Endothelial cell of umbilical vein (primary cell): ENCODE measurements around the gene XXYLT1. TPM values are rescaled to one million over a fixed set of nuclear protein-coding genes. Genes with fewer than 3 reads are reported as not detected.

ENCODE experiments used
- BruUV-seq: library from RNA; stranded (reverse); fragments of 400-500 nt; replicated peaks from 2 replicates; lab custom pipeline; 2021; lab: Mats Ljungman, UMichigan
- CTCF ChIA-PET: fragments of 300-600, 350-600 bp; sonication (Branson Sonifier 250); formaldehyde crosslinking; loops from one replicate; lab custom pipeline; 2021; ENCODE audit warnings: antibody characterized with exemption, inconsistent platforms; lab: Charles Lee
- POLR2A ChIA-PET: fragments of 300-600, 350-600 bp; sonication (Branson Sonifier 250); formaldehyde crosslinking; loops from one replicate; lab custom pipeline; 2021; ENCODE audit warnings: antibody characterized with exemption, inconsistent platforms; lab: Charles Lee
- DNase-seq: peaks from one replicate; pipeline ENCODE4 v3.0.0-alpha.2; 2011; ENCODE audit warnings: low read depth, low spot score
- FAIRE-seq: peaks from 2 replicates; lab custom pipeline; 2011; peaks lifted over from hg19 to GRCh38; lab: Jason Lieb, UNC
- H2AFZ ChIP-seq: 2 replicates; pipeline ENCODE4 v1.6.0; 2012; ENCODE audit warnings: low read depth, low read length, control low read depth, inconsistent platforms
- H3K27ac ChIP-seq: 2 replicates; pipeline ENCODE4 v1.5.1; 2011; ENCODE audit warnings: low read depth, mild to moderate bottlenecking, control low read depth, low read length, moderate library complexity; ENCODE audit not compliant: insufficient read depth
- H3K27me3 ChIP-seq, 2 experiments: 2 replicates each; pipeline versions ENCODE4 v1.6.0 to v1.6.1; 2011; ENCODE audit warnings: low read length in 2 of 2, mixed read lengths in 1 of 2; ENCODE audit not compliant: control insufficient read depth in 2 of 2, insufficient read depth in 2 of 2
- H3K36me3 ChIP-seq, 2 experiments: 2 replicates in 1 of 2; 3 replicates in 1 of 2; pipeline ENCODE4 v1.5.1; 2011; ENCODE audit warnings: low read length in 2 of 2, mild to moderate bottlenecking in 1 of 2, moderate library complexity in 1 of 2; ENCODE audit not compliant: control insufficient read depth in 2 of 2, insufficient read depth in 2 of 2; ENCODE audit errors: extremely low read depth in 1 of 2
- H3K4me1 ChIP-seq: 3 replicates; pipeline ENCODE4 v1.5.1; 2011; ENCODE audit warnings: mild to moderate bottlenecking, low read length; ENCODE audit not compliant: control insufficient read depth, insufficient read depth; ENCODE audit errors: extremely low read depth
- H3K4me2 ChIP-seq: 2 replicates; pipeline ENCODE4 v1.6.1; 2011; ENCODE audit warnings: low read length, control low read depth, mixed read lengths; ENCODE audit not compliant: insufficient read depth
- H3K4me3 ChIP-seq, 3 experiments: fragments of 200-600 bp in 1 of 3; sonication (generic), shearing (Covaris generic) in 1 of 3; replicated peaks in 1 of 3; 2 replicates each; pipeline ENCODE4 v1.5.1; 2011 to 2016; ENCODE audit warnings: control low read depth in 3 of 3, low read length in 3 of 3, mild to moderate bottlenecking in 2 of 3, inconsistent platforms in 1 of 3, low read depth in 1 of 3, moderate library complexity in 1 of 3; ENCODE audit not compliant: insufficient read depth in 1 of 3
- H3K79me2 ChIP-seq: 2 replicates; pipeline ENCODE4 v1.6.0; 2012; ENCODE audit warnings: low read length, inconsistent platforms; ENCODE audit not compliant: control insufficient read depth, insufficient read depth
- H3K9ac ChIP-seq: replicated peaks from 2 replicates; pipeline ENCODE3; 2011; ENCODE audit warnings: low read length, control low read depth; ENCODE audit not compliant: insufficient read depth; ENCODE audit errors: extremely low read depth
- H3K9me1 ChIP-seq: replicated peaks from 3 replicates; pipeline ENCODE4 v1.6.0; 2011; ENCODE audit warnings: mild to moderate bottlenecking, low read length; ENCODE audit not compliant: control insufficient read depth, insufficient read depth; ENCODE audit errors: extremely low read depth
- H3K9me3 ChIP-seq: replicated peaks from 2 replicates; pipeline ENCODE4 v1.5.1; 2012; ENCODE audit warnings: low read length, inconsistent platforms; ENCODE audit not compliant: control insufficient read depth, insufficient read depth
- H4K20me1 ChIP-seq: replicated peaks from 2 replicates; pipeline ENCODE3; 2011; ENCODE audit warnings: mild to moderate bottlenecking, low read length; ENCODE audit not compliant: control insufficient read depth, insufficient read depth; ENCODE audit errors: extremely low read depth
- CTCF ChIP-seq, 2 donors: IDR thresholded peaks; 1 replicate in 1 of 2; 2 replicates in 1 of 2; pipeline ENCODE4 v1.5.1; 2011; ENCODE audit warnings: low read length in 2 of 2, mild to moderate bottlenecking in 2 of 2, moderate library complexity in 2 of 2, control low read depth in 1 of 2, inconsistent platforms in 1 of 2, low read depth in 1 of 2; ENCODE audit not compliant: insufficient read depth in 1 of 2; ENCODE audit errors: extremely low read depth in 1 of 2
- EZH2 ChIP-seq: IDR thresholded peaks from 2 replicates; pipeline ENCODE4 v1.6.1; 2012; ENCODE audit warnings: borderline replicate concordance, low read depth, mild to moderate bottlenecking, moderate library complexity, low read length, inconsistent platforms; ENCODE audit not compliant: severe bottlenecking
- FOS ChIP-seq: IDR thresholded peaks from 2 replicates; pipeline ENCODE4 v1.6.1; 2011; ENCODE audit warnings: mild to moderate bottlenecking, low read length, moderate library complexity, borderline replicate concordance; ENCODE audit not compliant: insufficient read depth
- GATA2 ChIP-seq: IDR thresholded peaks from 2 replicates; pipeline ENCODE4 v1.7.0; 2011; ENCODE audit warnings: low read depth, mild to moderate bottlenecking, moderate library complexity, mixed read lengths, low read length; ENCODE audit not compliant: insufficient read length, insufficient read depth
- JUN ChIP-seq: IDR thresholded peaks from 2 replicates; pipeline ENCODE4 v1.6.1; 2011; ENCODE audit warnings: borderline replicate concordance, low read depth; ENCODE audit not compliant: insufficient read length, insufficient read depth
- MYC ChIP-seq: IDR thresholded peaks from one replicate; pipeline ENCODE4 v1.6.1; 2011; ENCODE audit warnings: mild to moderate bottlenecking, low read depth, low read length
- POLR2A ChIP-seq: IDR thresholded peaks from 2 replicates; pipeline ENCODE4 v1.6.1; 2012; ENCODE audit warnings: low read depth, mild to moderate bottlenecking, control low read depth, low read length
- POLR2AphosphoS5 ChIP-seq: IDR thresholded peaks from 2 replicates; pipeline ENCODE4 v1.6.1; 2012; ENCODE audit warnings: low read depth, mild to moderate bottlenecking, control low read depth, low read length, moderate library complexity; ENCODE audit not compliant: insufficient read depth
- dilution Hi-C: fragments of 300-500 bp; cut with MboI; formaldehyde crosslinking; loops from one replicate; pipeline ENCODE4 v1.15.0; 2019; ENCODE audit warnings: low sequenced_read_pairs; ENCODE audit not compliant: extremely low pct_ligation_motif_present
- intact Hi-C: fragments of 100-400 bp; cut with micrococcal nuclease; formaldehyde crosslinking; loops from one replicate; pipeline ENCODE4 v1.10.0; 2022
- polyA plus RNA-seq, 4 experiments: library from polyadenylated mRNA; depleted of rRNA in 3 of 4; stranded (reverse) in 3 of 4; unstranded in 1 of 4; fragments of >200 nt; gene quantifications; 2 replicates each; pipeline versions ENCODE4 v1.2.1 to v1.2.3, GENCODE V29; 2011 to 2012; ENCODE audit warnings: missing spikeins in 1 of 4
- total RNA-seq: library from RNA; stranded (reverse); gene quantifications from 2 replicates; pipeline ENCODE4 v1.2.3, GENCODE V29; 2021
- TF ChIP-seq, protein P1 (sequence below): IDR thresholded peaks from 2 replicates; pipeline ENCODE4 v1.6.1; 2011; ENCODE audit not compliant: insufficient read depth, insufficient read length

The XXYLT1 gene
- total and polyA plus RNA-seq, 2 donors (not counting 3 experiments of a cell fraction or from before 2014, with no cell fraction given), result 54.4 to 78.1 TPM

DNA sequence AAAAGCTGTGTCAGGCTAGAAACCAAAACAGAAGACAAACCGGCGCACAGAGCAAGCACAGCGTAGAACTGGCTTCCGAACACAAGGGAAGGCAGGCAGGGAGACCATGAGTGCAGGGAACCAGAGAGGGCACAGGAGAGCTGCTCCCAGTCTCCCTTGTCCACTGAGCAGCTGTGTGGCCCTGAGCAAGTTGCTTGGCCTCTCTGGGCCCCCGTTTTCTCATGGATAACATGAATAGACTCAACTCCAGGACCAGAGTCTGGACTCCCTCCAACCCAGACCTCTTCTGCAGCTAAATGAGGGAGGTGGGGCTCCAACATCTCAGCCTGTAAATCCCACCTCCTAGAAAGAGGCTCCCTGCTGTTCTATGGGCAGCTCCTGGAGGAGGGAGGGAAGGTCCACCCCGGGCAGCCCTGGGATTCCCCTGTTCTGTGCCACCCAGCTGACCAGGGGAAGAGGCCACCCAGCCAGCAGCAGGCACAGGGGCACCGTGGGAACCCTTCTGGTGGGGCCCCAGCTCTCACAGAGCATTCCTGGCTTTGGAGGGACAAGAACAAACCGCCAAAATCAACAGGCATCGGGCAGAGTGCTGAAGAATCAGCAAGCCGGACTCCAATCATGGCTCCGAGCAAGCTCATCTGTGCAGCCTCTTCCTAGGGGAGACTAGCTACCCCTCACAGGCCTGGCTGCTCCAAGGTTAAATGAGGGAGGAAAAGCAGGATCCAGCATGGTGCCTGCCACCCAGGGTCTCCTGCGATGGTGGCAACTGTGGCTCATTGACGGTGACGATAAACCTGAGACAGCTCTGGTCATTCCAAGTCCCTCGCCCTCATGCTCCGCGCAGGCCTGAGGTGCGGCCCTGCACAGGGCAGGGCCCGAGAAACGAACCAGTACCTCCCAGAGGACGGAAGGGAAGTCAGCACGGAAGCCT is 15.1 kb downstream of the XXYLT1 start:
- no peaks in the 10 kb centered on the region for H3K36me3 ChIP-seq
- H2AFZ ChIP-seq, result no peak overlapping the region
- CTCF ChIA-PET, result interaction anchor here (1.1 to 5.0 kb wide), 6 partner anchors 15 to 584 kb away, joined by 3 to 35 read pairs (median 4); partner anchors contain the start of genes LSG1 and XXYLT1
- no peak overlapping the region for H3K4me3 ChIP-seq
- no peaks in the 10 kb centered on the region for H4K20me1 ChIP-seq
- dilution Hi-C loops, result loop anchor here (5.0 kb wide), 1 partner anchor 104 kb away; no protein-coding TSS in a partner anchor
- FAIRE-seq, result no peak
- POLR2A ChIA-PET, result interaction anchor here (0.6 kb wide), 1 partner anchor 633 kb away, joined by 6 read pairs; no protein-coding TSS in a partner anchor
- no peak overlapping the region for H3K4me2 ChIP-seq
- no peaks in the 10 kb centered on the region for H3K9me3 ChIP-seq
- H3K4me1 ChIP-seq, result peaks cover 25% of the 10 kb centered on the region
- no TSS peak for BruUV-seq
- H3K9ac ChIP-seq, result no peak overlapping the region
- H3K27me3 ChIP-seq, result no peaks in the 10 kb centered on the region
- H3K27ac ChIP-seq, result no peak overlapping the region
- peaks cover 58% of the 10 kb centered on the region for H3K79me2 ChIP-seq
- TF ChIP-seq MYC (no peak), FOS (no peak), EZH2 (no peak), CTCF (IDR thresholded peaks at IDR 0.05; ENCODE audit: extremely low read depth in 1 of 2, insufficient read depth in 1 of 2, low read depth in 1 of 2, low read length in 2 of 2) (no peak), JUN (no peak), POLR2AphosphoS5 (no peak), GATA2 (no peak), POLR2A (no peak)
- TF ChIP-seq, protein P1, sequence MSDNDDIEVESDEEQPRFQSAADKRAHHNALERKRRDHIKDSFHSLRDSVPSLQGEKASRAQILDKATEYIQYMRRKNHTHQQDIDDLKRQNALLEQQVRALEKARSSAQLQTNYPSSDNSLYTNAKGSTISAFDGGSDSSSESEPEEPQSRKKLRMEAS, result no peak
- H3K9me1 ChIP-seq, result no peaks in the 10 kb centered on the region
- intact Hi-C loops, result no loop called here
- no peak for DNase-seq
